KMS-11 (cell line): ENCODE measurements around the gene AP2A2.

Experiments
- H2AFZ ChIP-seq: fragments of 200-600 bp; sonication (generic); 2 replicates; pipeline ENCODE4 v1.6.1; 2016; ENCODE audit warnings: antibody characterized with exemption, mixed run types, low read depth
- H3K27ac ChIP-seq: fragments of 200-600 bp; sonication (generic); 2 replicates; pipeline ENCODE4 v1.6.1; 2016; ENCODE audit warnings: mild to moderate bottlenecking, mixed run types
- H3K27me3 ChIP-seq: fragments of 200-600 bp; sonication (generic); 2 replicates; pipeline ENCODE4 v1.6.1; 2017; ENCODE audit warnings: mild to moderate bottlenecking, low read depth, mixed run types, moderate library complexity; ENCODE audit not compliant: insufficient read depth
- H3K36me3 ChIP-seq: fragments of 200-600 bp; sonication (generic); 2 replicates; pipeline ENCODE4 v1.6.1; 2017; ENCODE audit warnings: mild to moderate bottlenecking, mixed run types; ENCODE audit not compliant: insufficient read depth
- H3K4me1 ChIP-seq: fragments of 200-600 bp; sonication (generic); 2 replicates; pipeline ENCODE4 v1.6.1; 2016; ENCODE audit warnings: mild to moderate bottlenecking, low read depth, mixed run types; ENCODE audit not compliant: poor library complexity, severe bottlenecking
- H3K4me2 ChIP-seq: fragments of 200-600 bp; sonication (generic); 2 replicates; pipeline ENCODE4 v1.7.0; 2016; ENCODE audit warnings: mild to moderate bottlenecking, mixed run types
- H3K4me3 ChIP-seq: fragments of 200-600 bp; sonication (generic); IDR thresholded peaks from 2 replicates; pipeline ENCODE4 v1.6.1; 2017; ENCODE audit warnings: low read depth, low read length, mixed read lengths; ENCODE audit not compliant: insufficient read depth
- H3K79me2 ChIP-seq: fragments of 200-600 bp; sonication (generic); 2 replicates; pipeline ENCODE4 v1.6.1; 2016; ENCODE audit warnings: low read depth, mixed run types; ENCODE audit not compliant: insufficient read depth
- H3K9ac ChIP-seq: fragments of 200-600 bp; sonication (generic); 2 replicates; pipeline ENCODE4 v1.6.1; 2016; ENCODE audit warnings: mild to moderate bottlenecking, mixed run types
- H4K20me1 ChIP-seq: fragments of 200-600 bp; sonication (generic); 2 replicates; pipeline ENCODE4 v1.6.1; 2016; ENCODE audit warnings: mild to moderate bottlenecking, mixed run types; ENCODE audit not compliant: insufficient read depth
- CTCF ChIP-seq: fragments of 200-600 bp; sonication (generic); conservative IDR thresholded peaks from 2 replicates; pipeline ENCODE4 v1.6.1; 2017; ENCODE audit warnings: low read depth, mild to moderate bottlenecking, antibody characterized with exemption, low read length, moderate library complexity, mixed read lengths

AP2A2 gene

GRCh38 chr11:1008803-1009145 is 83.1 kb downstream of the AP2A2 start:
- Histone ChIP-seq H3K27me3 (no peaks in the 10 kb centered on the region), H4K20me1 (no peaks in the 10 kb centered on the region), H2AFZ (no peak overlapping the region), H3K4me1 (no peaks in the 10 kb centered on the region), H3K27ac (no peak overlapping the region), H3K4me2 (no peak overlapping the region), H3K4me3 (no peak overlapping the region), H3K9ac (no peak overlapping the region), H3K79me2 (no peaks in the 10 kb centered on the region), H3K36me3 (no peaks in the 10 kb centered on the region)
- no peak for TF ChIP-seq CTCF

GRCh38 chr11:1009371-1009770 is 83.7 kb downstream of the AP2A2 start:
- Histone ChIP-seq H2AFZ (no peak overlapping the region), H4K20me1 (no peaks in the 10 kb centered on the region), H3K36me3 (no peaks in the 10 kb centered on the region), H3K27me3 (no peaks in the 10 kb centered on the region), H3K27ac (no peak overlapping the region), H3K9ac (no peak overlapping the region), H3K4me3 (no peak overlapping the region), H3K4me1 (no peaks in the 10 kb centered on the region), H3K4me2 (no peak overlapping the region), H3K79me2 (no peaks in the 10 kb centered on the region)
- TF ChIP-seq CTCF, result no peak

- TF ChIP-seq CTCF, result no peak
- Histone ChIP-seq H3K4me2 (no peak overlapping the region), H3K4me1 (no peaks in the 10 kb centered on the region)
Measured at GRCh38 chr11:1009991-1010390, 84.3 kb downstream of the AP2A2 start.

GRCh38 chr11:1010551-1011319 is 85.1 kb downstream of the AP2A2 start:
- H3K27me3 ChIP-seq, result no peaks in the 10 kb centered on the region
- no peaks in the 10 kb centered on the region for H4K20me1 ChIP-seq
- H3K9ac ChIP-seq, result no peak overlapping the region
- no peak overlapping the region for H3K4me2 ChIP-seq
- no peak for TF ChIP-seq CTCF
- no peaks in the 10 kb centered on the region for H3K79me2 ChIP-seq
- H3K36me3 ChIP-seq, result no peaks in the 10 kb centered on the region
- no peaks in the 10 kb centered on the region for H3K4me1 ChIP-seq
- H3K27ac ChIP-seq, result no peak overlapping the region
- no peak overlapping the region for H2AFZ ChIP-seq
- no peak overlapping the region for H3K4me3 ChIP-seq

More at GRCh38 chr11:1009991-1010390, 84.3 kb downstream of the AP2A2 start:
- no peak overlapping the region for H3K27ac ChIP-seq
- H2AFZ ChIP-seq, result no peak overlapping the region
- H4K20me1 ChIP-seq, result no peaks in the 10 kb centered on the region
- no peaks in the 10 kb centered on the region for H3K36me3 ChIP-seq
- no peaks in the 10 kb centered on the region for H3K27me3 ChIP-seq
- no peak overlapping the region for H3K9ac ChIP-seq
- H3K4me3 ChIP-seq, result no peak overlapping the region
- H3K79me2 ChIP-seq, result no peaks in the 10 kb centered on the region
